Panc1 (cell line): ENCODE results near the gene DGCR8. TPM values are rescaled to one million over a fixed set of nuclear protein-coding genes. Genes with fewer than 3 reads are reported as not detected.

ENCODE experiments used
- ATAC-seq: fragments of 200-7000 bp; cut with Tn5 transposase; 2 replicates; pipeline ENCODE4 v1.9.1; 2020; ENCODE audit warnings: mild to moderate bottlenecking, moderate library complexity
- BruUV-seq: library from RNA; stranded (reverse); fragments of 400-500 nt; replicated peaks from 2 replicates; lab custom pipeline; 2021; lab: Mats Ljungman, UMichigan
- CTCF ChIA-PET: fragments of 300-600 bp; sonication (Branson Sonifier 250); formaldehyde crosslinking; loops from one replicate; lab custom pipeline; 2022; ENCODE audit warnings: antibody characterized with exemption; lab: Charles Lee
- POLR2A ChIA-PET: fragments of 300-600 bp; sonication (Branson Sonifier 250); formaldehyde crosslinking; loops from one replicate; lab custom pipeline; 2022; ENCODE audit warnings: antibody characterized with exemption; lab: Charles Lee
- DNase-seq: peaks from one replicate; pipeline ENCODE4 v3.0.0-alpha.2; 2010; ENCODE audit warnings: low read depth, low spot score
- H3K27ac ChIP-seq: 2 replicates; pipeline ENCODE4 v1.5.1; 2011; ENCODE audit warnings: mild to moderate bottlenecking, low read length, inconsistent platforms
- H3K27me3 ChIP-seq: fragments of 200-500 bp; sonication (Bioruptor generic); 2 replicates; pipeline ENCODE4 v1.6.0; 2014; ENCODE audit warnings: low read length, inconsistent platforms; ENCODE audit not compliant: control insufficient read depth, insufficient read depth
- H3K36me3 ChIP-seq: fragments of 200-500 bp; sonication (Bioruptor generic); 2 replicates; pipeline ENCODE4 v1.5.1; 2014; ENCODE audit warnings: inconsistent platforms, mild to moderate bottlenecking, low read length, moderate library complexity; ENCODE audit not compliant: control insufficient read depth, insufficient read depth
- H3K4me1 ChIP-seq: 2 replicates; pipeline ENCODE4 v1.5.1; 2011; ENCODE audit warnings: inconsistent platforms, mild to moderate bottlenecking, low read length, moderate library complexity; ENCODE audit not compliant: control insufficient read depth, insufficient read depth
- H3K4me3 ChIP-seq, 2 experiments: 2 replicates each; pipeline ENCODE4 v1.5.1; 2011 to 2012; ENCODE audit warnings: low read depth in 2 of 2, low read length in 2 of 2, mild to moderate bottlenecking in 2 of 2, inconsistent platforms in 1 of 2, moderate library complexity in 1 of 2
- H3K9me3 ChIP-seq: fragments of 200-500 bp; sonication (Bioruptor generic); 2 replicates; pipeline ENCODE4 v1.5.1; 2014; ENCODE audit warnings: low read depth, mild to moderate bottlenecking, inconsistent platforms, low read length, moderate library complexity; ENCODE audit not compliant: control insufficient read depth, insufficient read depth
- POLR2AphosphoS5 ChIP-seq: IDR thresholded peaks from 2 replicates; pipeline ENCODE4 v1.6.1; 2012; ENCODE audit warnings: mild to moderate bottlenecking, low read depth, low read length, moderate library complexity
- SIN3A ChIP-seq: IDR thresholded peaks from 2 replicates; pipeline ENCODE4 v1.6.1; 2012; ENCODE audit warnings: low read depth, mild to moderate bottlenecking, low read length, moderate library complexity, borderline replicate concordance; ENCODE audit not compliant: insufficient read depth
- TCF7L2 ChIP-seq: IDR thresholded peaks from 2 replicates; pipeline ENCODE4 v1.6.1; 2011; ENCODE audit warnings: mild to moderate bottlenecking, low read depth, low read length, inconsistent platforms
- in situ Hi-C: cut with HindIII; loops from 2 replicates; pipeline ENCODE4 v1.10.0; 2016; ENCODE audit warnings: low sequenced_read_pairs, low pct_unique_long_range_greater_than_20kb
- intact Hi-C: fragments of 100-400 bp; cut with micrococcal nuclease; formaldehyde crosslinking; loops from one replicate; pipeline ENCODE4 v1.10.0; 2022; ENCODE audit not compliant: unreplicated experiment
- total RNA-seq: library from RNA; stranded (reverse); gene quantifications from one replicate; pipeline ENCODE4 v1.2.1, GENCODE V29; 2021; ENCODE audit not compliant: unreplicated experiment
- TF ChIP-seq, protein P1 (sequence below), 2 experiments: IDR thresholded peaks; 2 replicates each; pipeline ENCODE4 v1.6.1; 2011 to 2012; ENCODE audit warnings: low read depth in 2 of 2, control low read depth in 1 of 2, low read length in 1 of 2, mild to moderate bottlenecking in 1 of 2, moderate library complexity in 1 of 2; ENCODE audit not compliant: insufficient read depth in 1 of 2
- TF ChIP-seq, protein P2 (sequence below): fragments of 450-650 bp; IDR thresholded peaks from 2 replicates; pipeline ENCODE4 v1.5.1; 2017; ENCODE audit warnings: mild to moderate bottlenecking

DGCR8 gene
- total RNA-seq, 1 experiment from 2014 or later, result 35.0 TPM

DNA sequence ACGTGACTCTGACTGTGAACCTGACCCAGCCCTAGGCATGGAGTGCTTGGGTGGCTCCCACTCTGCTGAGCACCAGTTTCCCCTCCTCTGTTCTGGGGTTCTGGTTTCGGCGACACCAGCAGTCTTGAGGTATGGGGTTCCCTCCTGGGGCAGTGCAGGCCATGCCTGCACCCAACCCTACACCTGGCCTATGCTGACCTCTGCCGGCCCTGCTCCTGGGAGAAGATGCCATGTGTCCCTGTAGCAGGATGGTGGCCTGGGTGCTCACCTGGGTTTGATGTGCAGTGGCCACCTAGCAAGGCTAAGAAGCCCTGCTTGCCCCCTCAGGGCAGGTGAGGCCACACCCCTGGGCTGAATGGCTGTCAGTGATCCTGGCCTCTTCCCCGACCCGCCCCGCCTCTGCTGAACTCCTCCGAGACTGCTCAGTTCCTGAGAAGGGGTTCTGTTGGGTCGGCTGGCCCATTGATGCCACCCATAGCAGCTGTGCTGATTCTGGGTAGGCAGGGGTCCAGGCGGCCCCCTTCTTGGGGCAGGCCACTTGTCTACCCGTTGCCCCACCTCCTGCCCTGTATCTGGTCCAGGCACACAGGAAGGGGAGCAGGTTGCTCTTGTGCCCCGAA, 54.0 kb downstream of the DGCR8 start:
- intact Hi-C loops (no loop called here), in situ Hi-C loops (no loop called here)
- POLR2A ChIA-PET, result no interaction called here
- H3K9me3 ChIP-seq, result no peaks in the 10 kb centered on the region
- TF ChIP-seq, protein P1, sequence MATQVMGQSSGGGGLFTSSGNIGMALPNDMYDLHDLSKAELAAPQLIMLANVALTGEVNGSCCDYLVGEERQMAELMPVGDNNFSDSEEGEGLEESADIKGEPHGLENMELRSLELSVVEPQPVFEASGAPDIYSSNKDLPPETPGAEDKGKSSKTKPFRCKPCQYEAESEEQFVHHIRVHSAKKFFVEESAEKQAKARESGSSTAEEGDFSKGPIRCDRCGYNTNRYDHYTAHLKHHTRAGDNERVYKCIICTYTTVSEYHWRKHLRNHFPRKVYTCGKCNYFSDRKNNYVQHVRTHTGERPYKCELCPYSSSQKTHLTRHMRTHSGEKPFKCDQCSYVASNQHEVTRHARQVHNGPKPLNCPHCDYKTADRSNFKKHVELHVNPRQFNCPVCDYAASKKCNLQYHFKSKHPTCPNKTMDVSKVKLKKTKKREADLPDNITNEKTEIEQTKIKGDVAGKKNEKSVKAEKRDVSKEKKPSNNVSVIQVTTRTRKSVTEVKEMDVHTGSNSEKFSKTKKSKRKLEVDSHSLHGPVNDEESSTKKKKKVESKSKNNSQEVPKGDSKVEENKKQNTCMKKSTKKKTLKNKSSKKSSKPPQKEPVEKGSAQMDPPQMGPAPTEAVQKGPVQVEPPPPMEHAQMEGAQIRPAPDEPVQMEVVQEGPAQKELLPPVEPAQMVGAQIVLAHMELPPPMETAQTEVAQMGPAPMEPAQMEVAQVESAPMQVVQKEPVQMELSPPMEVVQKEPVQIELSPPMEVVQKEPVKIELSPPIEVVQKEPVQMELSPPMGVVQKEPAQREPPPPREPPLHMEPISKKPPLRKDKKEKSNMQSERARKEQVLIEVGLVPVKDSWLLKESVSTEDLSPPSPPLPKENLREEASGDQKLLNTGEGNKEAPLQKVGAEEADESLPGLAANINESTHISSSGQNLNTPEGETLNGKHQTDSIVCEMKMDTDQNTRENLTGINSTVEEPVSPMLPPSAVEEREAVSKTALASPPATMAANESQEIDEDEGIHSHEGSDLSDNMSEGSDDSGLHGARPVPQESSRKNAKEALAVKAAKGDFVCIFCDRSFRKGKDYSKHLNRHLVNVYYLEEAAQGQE (IDR thresholded peaks at IDR 0.05; ENCODE audit: insufficient read depth in 1 of 2, low read depth in 2 of 2, low read length in 1 of 2), result no peak
- TF ChIP-seq SIN3A, result no peak
- H3K27me3 ChIP-seq, result no peaks in the 10 kb centered on the region
- CTCF ChIA-PET, result no interaction called here
- H3K4me1 ChIP-seq, result no peaks in the 10 kb centered on the region
- no peak for DNase-seq
- no peak overlapping the region for H3K4me3 ChIP-seq
- peaks cover 2% of the 10 kb centered on the region; the same call in 1 of the 2 replicates for H3K36me3 ChIP-seq
- no peak overlapping the region for H3K27ac ChIP-seq
- ATAC-seq, result no peak
- BruUV-seq, result no TSS peak

DNA sequence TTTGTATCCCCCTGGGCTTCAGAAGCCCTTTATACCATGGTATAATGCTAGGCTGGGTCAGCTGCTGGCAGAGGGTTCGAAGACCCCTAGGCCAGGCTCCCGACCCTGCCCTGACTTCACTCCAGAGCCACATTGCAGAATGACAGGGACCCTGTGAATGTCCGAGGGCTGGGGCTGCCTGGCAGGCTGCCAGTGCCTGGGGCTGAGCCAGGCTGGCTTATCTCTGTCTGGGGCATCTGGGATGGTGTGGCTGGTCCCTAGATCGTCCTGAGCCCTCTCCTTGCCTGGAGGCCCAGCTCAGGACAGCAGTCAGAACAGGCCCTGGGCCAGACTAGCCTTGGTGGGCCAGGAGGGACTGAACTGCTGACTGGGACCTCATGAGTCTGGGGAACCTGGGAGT, 55.2 kb downstream of the DGCR8 start:
- no peaks in the 10 kb centered on the region for H3K9me3 ChIP-seq
- TF ChIP-seq, protein P2, sequence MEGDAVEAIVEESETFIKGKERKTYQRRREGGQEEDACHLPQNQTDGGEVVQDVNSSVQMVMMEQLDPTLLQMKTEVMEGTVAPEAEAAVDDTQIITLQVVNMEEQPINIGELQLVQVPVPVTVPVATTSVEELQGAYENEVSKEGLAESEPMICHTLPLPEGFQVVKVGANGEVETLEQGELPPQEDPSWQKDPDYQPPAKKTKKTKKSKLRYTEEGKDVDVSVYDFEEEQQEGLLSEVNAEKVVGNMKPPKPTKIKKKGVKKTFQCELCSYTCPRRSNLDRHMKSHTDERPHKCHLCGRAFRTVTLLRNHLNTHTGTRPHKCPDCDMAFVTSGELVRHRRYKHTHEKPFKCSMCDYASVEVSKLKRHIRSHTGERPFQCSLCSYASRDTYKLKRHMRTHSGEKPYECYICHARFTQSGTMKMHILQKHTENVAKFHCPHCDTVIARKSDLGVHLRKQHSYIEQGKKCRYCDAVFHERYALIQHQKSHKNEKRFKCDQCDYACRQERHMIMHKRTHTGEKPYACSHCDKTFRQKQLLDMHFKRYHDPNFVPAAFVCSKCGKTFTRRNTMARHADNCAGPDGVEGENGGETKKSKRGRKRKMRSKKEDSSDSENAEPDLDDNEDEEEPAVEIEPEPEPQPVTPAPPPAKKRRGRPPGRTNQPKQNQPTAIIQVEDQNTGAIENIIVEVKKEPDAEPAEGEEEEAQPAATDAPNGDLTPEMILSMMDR, result no peak
- TF ChIP-seq POLR2AphosphoS5 (no peak), TCF7L2 (no peak), SIN3A (no peak)
- TF ChIP-seq, protein P1 (IDR thresholded peaks at IDR 0.05; ENCODE audit: insufficient read depth in 1 of 2, low read depth in 2 of 2, low read length in 1 of 2), result no peak
- H3K27me3 ChIP-seq, result no peaks in the 10 kb centered on the region
- H3K4me3 ChIP-seq, result no peak overlapping the region
- ChIA-PET POLR2A (no interaction called here), CTCF (no interaction called here)
- no peaks in the 10 kb centered on the region for H3K4me1 ChIP-seq
- ATAC-seq, result no peak
- BruUV-seq, result no TSS peak
- in situ Hi-C loops, result no loop called here
- intact Hi-C loops, result no loop called here
- DNase-seq, result no peak
- no peak overlapping the region for H3K27ac ChIP-seq
- peaks cover 2% of the 10 kb centered on the region; the same call in 1 of the 2 replicates for H3K36me3 ChIP-seq
